Measurements from ENCODE around the gene REG3A. TPM values are rescaled to one million over a fixed set of nuclear protein-coding genes. Genes with fewer than 3 reads are reported as not detected.

REG3A gene
- total and polyA plus RNA-seq, 10 donors: 0.93 to 11.2 (median 4.6) TPM; not detected in 6

DNA sequence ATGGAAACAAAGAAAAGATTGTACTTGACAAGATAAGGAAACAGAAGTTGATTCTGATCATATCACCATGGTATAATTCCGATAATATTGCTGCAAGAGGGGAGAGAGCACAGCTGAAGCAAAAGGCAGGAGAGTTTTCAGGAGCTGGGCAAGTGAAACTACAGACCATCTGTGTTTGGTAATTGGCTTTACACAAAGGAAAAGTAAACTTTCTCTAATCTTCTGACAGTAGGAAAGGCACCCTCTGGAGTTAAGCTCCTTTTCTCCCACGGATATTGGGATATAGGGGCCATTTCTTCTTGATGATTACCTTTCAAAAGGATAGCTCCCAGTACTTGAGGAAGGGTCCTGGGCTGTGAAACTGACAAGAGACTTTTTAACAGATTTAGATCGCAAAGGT, 29.9 kb upstream of the REG3A start:
- Histone ChIP-seq H3K27me3 (replicated peaks in 1 of 7) (no peaks in the 10 kb centered on the region), H3K36me3 (no peaks in the 10 kb centered on the region), H3K9me3 (no peaks in the 10 kb centered on the region), H3K27ac (no peak overlapping the region), H3K4me3 (no peak overlapping the region), H3K4me1 (no peaks in the 10 kb centered on the region)
- no peak for TF ChIP-seq POLR2A (IDR thresholded peaks at IDR 0.05)
- TF ChIP-seq POLR2AphosphoS5 (IDR thresholded peaks at IDR 0.05): no peak
- TF ChIP-seq, protein P1, sequence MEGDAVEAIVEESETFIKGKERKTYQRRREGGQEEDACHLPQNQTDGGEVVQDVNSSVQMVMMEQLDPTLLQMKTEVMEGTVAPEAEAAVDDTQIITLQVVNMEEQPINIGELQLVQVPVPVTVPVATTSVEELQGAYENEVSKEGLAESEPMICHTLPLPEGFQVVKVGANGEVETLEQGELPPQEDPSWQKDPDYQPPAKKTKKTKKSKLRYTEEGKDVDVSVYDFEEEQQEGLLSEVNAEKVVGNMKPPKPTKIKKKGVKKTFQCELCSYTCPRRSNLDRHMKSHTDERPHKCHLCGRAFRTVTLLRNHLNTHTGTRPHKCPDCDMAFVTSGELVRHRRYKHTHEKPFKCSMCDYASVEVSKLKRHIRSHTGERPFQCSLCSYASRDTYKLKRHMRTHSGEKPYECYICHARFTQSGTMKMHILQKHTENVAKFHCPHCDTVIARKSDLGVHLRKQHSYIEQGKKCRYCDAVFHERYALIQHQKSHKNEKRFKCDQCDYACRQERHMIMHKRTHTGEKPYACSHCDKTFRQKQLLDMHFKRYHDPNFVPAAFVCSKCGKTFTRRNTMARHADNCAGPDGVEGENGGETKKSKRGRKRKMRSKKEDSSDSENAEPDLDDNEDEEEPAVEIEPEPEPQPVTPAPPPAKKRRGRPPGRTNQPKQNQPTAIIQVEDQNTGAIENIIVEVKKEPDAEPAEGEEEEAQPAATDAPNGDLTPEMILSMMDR (IDR thresholded peaks at IDR 0.05 in 8 of 11, conservative IDR thresholded peaks at IDR 0.05 in 3 of 11): no peak
- 61 to 75% (median 68%) methylated on average over 3 of the region's 3 CpGs for WGBS, 5 donors
- intact Hi-C loops (cut with DNase I; ENCODE audit: low total_unique reads): no loop called here
- DNase-seq: no peak

DNA sequence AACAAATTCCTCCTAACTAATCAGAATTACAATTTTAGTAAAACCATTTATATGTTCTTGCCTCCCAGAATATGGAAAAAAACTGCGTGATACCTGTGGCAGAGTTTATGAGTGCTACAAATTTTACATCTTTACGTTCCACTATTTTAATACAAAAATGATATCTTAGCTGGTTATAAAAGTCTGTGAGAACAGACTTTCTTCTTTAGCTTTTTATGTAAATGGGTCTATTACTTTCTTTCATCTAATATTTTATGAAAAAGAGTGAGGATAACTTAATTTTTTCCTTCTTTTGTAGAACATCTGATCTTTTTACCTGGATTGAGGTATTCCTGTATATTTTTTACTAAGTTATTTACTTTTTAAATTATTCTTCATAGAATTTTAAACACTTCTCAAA, 22.1 kb upstream of the REG3A start:
- 82 to 91% (median 89%) methylated on average over 2 of the region's 2 CpGs for WGBS, 5 donors
- H3K36me3 ChIP-seq: no peaks in the 10 kb centered on the region
- TF ChIP-seq, protein P1 (IDR thresholded peaks at IDR 0.05 in 8 of 11, conservative IDR thresholded peaks at IDR 0.05 in 3 of 11): no peak
- TF ChIP-seq POLR2AphosphoS5 (IDR thresholded peaks at IDR 0.05) (no peak), POLR2A (IDR thresholded peaks at IDR 0.05) (no peak)
- intact Hi-C loops (cut with DNase I; ENCODE audit: low total_unique reads): no loop called here
- no peak overlapping the region for H3K4me3 ChIP-seq
- H3K27ac ChIP-seq: no peak overlapping the region
- H3K9me3 ChIP-seq: peaks cover 0 to 46% (median 33%) of the 10 kb centered on the region in 8 donors
- H3K27me3 ChIP-seq (replicated peaks in 1 of 7): no peaks in the 10 kb centered on the region
- DNase-seq: no peak
- no peaks in the 10 kb centered on the region for H3K4me1 ChIP-seq

DNA sequence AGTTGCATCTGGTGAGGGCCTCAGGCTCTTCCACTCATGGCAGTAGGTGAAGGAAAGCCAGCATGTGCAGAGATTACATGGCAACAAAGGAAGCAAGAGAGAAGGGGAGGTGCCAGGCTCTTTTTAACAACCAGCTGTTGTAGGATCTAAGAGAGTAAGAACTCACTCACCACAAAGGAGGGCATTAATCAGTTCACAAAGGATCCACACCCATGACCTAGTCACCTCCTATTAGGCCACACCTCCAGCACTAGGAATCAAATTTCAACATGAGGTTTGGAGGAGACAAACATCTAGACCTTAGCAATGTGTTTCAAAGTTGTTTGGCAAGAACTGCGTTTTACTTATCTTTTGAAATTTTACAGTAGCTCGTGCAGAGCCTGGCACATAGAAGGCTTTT, 20.5 kb upstream of the REG3A start:
- Histone ChIP-seq H3K36me3 (no peaks in the 10 kb centered on the region), H3K4me3 (no peak overlapping the region), H3K4me1 (no peaks in the 10 kb centered on the region), H3K27me3 (replicated peaks in 1 of 7) (no peaks in the 10 kb centered on the region), H3K27ac (no peak overlapping the region), H3K9me3 (peaks cover 0 to 46% (median 33%) of the 10 kb centered on the region in 8 donors)
- 76 to 97% (median 82%) methylated on average over 2 of the region's 2 CpGs for WGBS, 5 donors
- intact Hi-C loops (cut with DNase I; ENCODE audit: low total_unique reads): no loop called here
- DNase-seq: no peak
- no peak for TF ChIP-seq POLR2A (IDR thresholded peaks at IDR 0.05)

DNA sequence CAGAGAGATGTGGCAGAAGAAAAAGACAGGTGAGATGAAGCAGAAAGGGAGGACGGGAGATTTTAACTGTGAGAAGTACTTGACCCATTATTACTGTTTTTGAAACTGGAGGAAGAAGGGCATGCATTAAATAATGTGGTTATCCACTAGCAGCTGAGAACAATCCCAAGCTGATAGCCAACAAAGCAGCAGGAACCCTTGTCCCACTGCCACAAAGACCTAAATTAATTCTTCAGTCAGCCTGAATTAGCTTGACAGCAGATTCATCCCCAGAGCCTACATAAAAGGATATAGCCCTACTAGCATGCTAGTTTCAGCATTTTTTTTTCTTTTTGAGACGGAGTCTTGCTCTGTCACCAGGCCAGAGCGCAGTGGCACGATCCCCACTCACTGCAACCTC, 19.5 kb upstream of the REG3A start:
- no peak overlapping the region for H3K4me3 ChIP-seq
- TF ChIP-seq POLR2A (IDR thresholded peaks at IDR 0.05) (no peak), POLR2AphosphoS5 (IDR thresholded peaks at IDR 0.05) (no peak)
- DNase-seq: no peak
- H3K27me3 ChIP-seq (replicated peaks in 1 of 7): no peaks in the 10 kb centered on the region
- H3K36me3 ChIP-seq: no peaks in the 10 kb centered on the region
- WGBS, 5 donors: 57 to 87% (median 75%) methylated on average over 4 of the region's 4 CpGs
- no peaks in the 10 kb centered on the region for H3K4me1 ChIP-seq
- peaks cover 0 to 46% (median 33%) of the 10 kb centered on the region in 8 donors for H3K9me3 ChIP-seq
- intact Hi-C loops (cut with DNase I; ENCODE audit: low total_unique reads): no loop called here
- no peak overlapping the region for H3K27ac ChIP-seq

DNA sequence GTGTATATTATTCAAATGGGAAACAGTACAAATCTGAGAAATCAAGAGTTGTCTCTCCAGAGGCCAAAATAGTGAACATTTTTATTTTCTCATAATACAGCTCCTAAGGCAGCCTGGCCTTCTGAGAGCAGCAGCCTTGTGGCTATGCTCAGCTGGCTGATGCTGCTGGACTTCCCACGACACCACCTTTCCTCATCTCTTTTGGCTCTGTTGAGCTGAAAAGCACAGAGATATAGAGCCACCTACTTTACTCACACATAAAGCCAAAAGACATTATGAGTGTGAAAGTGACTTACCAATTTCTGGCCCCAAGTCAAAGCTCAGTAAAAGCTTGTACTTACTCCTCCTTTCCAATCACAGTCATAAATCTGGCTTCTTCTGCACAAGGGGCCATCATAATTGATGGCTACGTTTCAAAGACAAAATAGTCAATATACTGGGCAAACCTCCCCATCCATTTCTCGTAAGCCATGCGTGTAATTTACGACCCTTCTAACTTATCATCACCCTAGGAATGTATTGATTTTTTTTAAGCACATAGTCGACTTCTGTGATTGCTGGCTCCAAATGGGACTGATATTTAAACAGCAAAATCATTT, 18.6 kb upstream of the REG3A start:
- no peaks in the 10 kb centered on the region for H3K4me1 ChIP-seq
- no peaks in the 10 kb centered on the region for H3K27me3 ChIP-seq (replicated peaks in 1 of 7)
- intact Hi-C loops (cut with DNase I; ENCODE audit: low total_unique reads): no loop called here
- no peak overlapping the region for H3K27ac ChIP-seq
- TF ChIP-seq POLR2A (IDR thresholded peaks at IDR 0.05): no peak
- TF ChIP-seq POLR2AphosphoS5 (IDR thresholded peaks at IDR 0.05): no peak
- TF ChIP-seq, protein P1 (IDR thresholded peaks at IDR 0.05 in 8 of 11, conservative IDR thresholded peaks at IDR 0.05 in 3 of 11): no peak
- peaks cover 0 to 42% (median 33%) of the 10 kb centered on the region in 8 donors for H3K9me3 ChIP-seq
- H3K4me3 ChIP-seq: no peak overlapping the region
- no peaks in the 10 kb centered on the region for H3K36me3 ChIP-seq
- no peak for DNase-seq
- 66 to 79% (median 72%) methylated on average over 6 of the region's 6 CpGs for WGBS, 5 donors

Measured in spleen (tissue), 11 donors.